IgD-negative memory B cell (primary cell): ENCODE results near the gene SLC51B. TPM values are rescaled to one million over a fixed set of nuclear protein-coding genes. Genes with fewer than 3 reads are reported as not detected.

Experiments used
- H3K27ac Mint-ChIP-seq, 3 donors: one replicate each; pipeline ENCODE4 v1.8.0; 2020 to 2022; ENCODE audit warnings: mild to moderate bottlenecking in 3 of 3, mixed read lengths in 3 of 3, moderate library complexity in 1 of 3
- H3K27me3 Mint-ChIP-seq: one replicate; pipeline ENCODE4 v1.8.0; 2021; ENCODE audit warnings: mixed read lengths
- H3K36me3 Mint-ChIP-seq: one replicate; pipeline ENCODE4 v1.8.0; 2020; ENCODE audit warnings: mild to moderate bottlenecking, mixed read lengths
- H3K4me1 Mint-ChIP-seq, 3 donors: one replicate each; pipeline ENCODE4 v1.8.0; 2020 to 2022; ENCODE audit warnings: mixed read lengths in 3 of 3, mild to moderate bottlenecking in 1 of 3
- H3K4me3 Mint-ChIP-seq, 4 donors: one replicate each; pipeline ENCODE4 v1.8.0; 2020 to 2022; ENCODE audit warnings: mild to moderate bottlenecking in 4 of 4, mixed read lengths in 4 of 4, moderate library complexity in 3 of 4
- H3K9me3 Mint-ChIP-seq, 3 donors: one replicate each; pipeline ENCODE4 v1.8.0; 2020 to 2021; ENCODE audit warnings: mixed read lengths in 3 of 3, mild to moderate bottlenecking in 1 of 3
- polyA plus RNA-seq: library from polyadenylated mRNA; unstranded; fragments of 300-500 nt; fragmentation: Illumina TruSeq; gene quantifications from one replicate; pipeline ENCODE4 v1.2.3, GENCODE V29; 2021

Gene SLC51B
- polyA plus RNA-seq, 1 donor from 2014 or later, result not detected

DNA sequence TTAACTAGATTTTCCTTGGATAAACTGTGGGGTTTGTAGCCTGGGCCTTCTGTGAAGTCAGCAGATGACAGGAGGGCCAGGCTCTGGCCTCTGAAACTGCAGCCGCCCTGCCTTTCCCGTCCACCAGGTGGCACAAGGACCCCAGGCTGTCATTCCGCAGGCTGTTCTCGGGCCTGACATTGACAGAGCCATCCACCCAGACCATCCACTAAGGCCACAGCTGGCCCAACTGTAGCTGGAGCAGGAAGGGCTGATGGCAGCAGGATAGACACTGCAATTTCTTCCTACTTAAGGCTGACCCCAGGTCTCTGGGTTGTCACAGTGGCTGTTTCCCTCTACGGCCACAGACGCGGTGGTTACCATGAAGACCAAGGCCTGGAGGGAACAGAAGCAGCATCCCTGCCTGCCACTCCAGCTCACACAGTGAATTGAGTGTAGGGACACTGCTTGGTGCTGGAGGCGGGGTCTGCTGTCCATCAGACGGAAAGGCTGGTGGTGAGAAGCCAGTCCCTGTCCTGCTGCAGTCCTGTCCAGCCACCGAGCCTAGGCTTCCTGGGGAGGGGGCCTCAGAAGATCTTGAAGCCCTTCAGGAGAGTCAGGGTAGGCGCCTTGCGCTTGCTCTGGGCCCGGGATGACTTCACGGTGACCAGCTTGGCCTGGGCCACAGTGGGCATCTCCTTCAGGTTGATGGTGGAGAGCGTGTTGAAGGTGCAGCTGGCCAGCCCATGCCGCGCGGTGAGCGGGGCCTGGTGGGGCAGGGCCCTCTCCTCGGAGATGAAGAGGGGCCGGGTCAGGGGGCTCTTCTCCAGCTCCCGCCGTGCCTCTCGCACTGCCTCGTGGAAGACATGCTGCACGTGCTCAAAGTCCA, 9.4 kb downstream of the SLC51B start:
- H3K4me1 Mint-ChIP-seq, result peaks cover 7 to 12% (median 10%) of the 10 kb centered on the region in 3 donors

DNA sequence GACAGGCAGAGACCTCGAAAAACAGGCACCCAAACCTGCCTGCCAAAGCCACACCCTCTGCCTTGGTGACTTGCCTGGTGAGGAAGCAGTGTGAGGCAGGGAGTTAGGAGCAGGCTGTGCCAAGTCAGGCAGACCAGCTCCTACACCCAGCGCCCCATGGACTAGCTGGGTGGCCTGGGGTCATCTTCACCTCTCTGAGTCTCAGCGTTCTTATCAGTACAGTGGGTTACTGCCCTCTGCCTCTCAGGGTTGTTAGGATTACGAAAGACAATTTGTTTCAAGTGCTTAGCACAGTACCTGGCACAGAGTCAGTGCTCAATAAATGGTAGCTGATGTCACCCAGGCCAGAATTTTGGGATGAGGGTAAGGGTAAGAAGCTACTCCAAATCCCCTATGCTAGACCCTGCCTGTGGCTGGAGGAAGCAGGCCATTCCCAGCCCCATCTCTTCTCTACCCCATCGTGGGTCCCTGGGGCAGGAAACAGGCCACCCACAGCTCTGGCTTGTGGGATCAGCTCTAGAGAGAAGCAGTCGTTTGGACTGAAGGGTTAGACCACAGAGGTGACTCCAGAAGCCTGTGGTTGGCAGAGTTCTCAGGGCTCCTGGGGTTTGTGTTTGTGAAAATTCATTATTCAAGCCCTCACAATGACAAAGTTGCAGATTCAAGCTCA, 10.1 kb downstream of the SLC51B start:
- H3K9me3 Mint-ChIP-seq, result no peaks in the 10 kb centered on the region
- peaks cover 2 to 5% (median 2%) of the 10 kb centered on the region in 3 donors for H3K4me1 Mint-ChIP-seq
- no peaks in the 10 kb centered on the region for H3K27me3 Mint-ChIP-seq
- peak overlapping the region in 1 of 3 donors; percentile 87 for H3K27ac Mint-ChIP-seq
- H3K4me3 Mint-ChIP-seq, result no peak overlapping the region
- no peaks in the 10 kb centered on the region for H3K36me3 Mint-ChIP-seq

More for the DNA sequence above, 9.4 kb downstream of the SLC51B start:
- Mint-ChIP-seq H3K4me3 (peak overlapping the region in 1 of 4 donors; percentile 69), H3K27me3 (no peaks in the 10 kb centered on the region), H3K9me3 (no peaks in the 10 kb centered on the region), H3K36me3 (no peaks in the 10 kb centered on the region), H3K27ac (peak overlapping the region in 1 of 3 donors; percentile 32)

DNA sequence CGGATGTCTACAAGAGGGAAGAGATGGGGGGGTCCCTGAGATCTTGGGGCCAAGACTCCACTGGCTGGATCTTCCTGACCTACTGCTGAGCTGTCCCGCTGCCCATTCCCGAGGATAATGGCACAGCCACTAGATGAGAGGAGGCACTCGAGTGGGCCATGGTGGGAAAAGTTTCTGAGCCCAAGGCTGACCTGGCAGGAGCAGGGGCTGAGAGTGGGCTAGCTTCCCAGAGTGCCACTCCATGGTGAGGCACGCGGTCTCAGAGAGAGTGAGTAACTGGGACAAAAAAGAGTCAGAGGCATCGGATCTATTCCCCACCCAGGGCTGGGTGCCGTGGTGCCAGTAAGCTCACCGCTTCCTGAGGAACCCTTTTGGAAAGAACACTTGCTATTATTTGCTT, 10.9 kb downstream of the SLC51B start:
- Mint-ChIP-seq H3K27ac (no peak overlapping the region), H3K36me3 (no peaks in the 10 kb centered on the region), H3K27me3 (no peaks in the 10 kb centered on the region), H3K9me3 (no peaks in the 10 kb centered on the region), H3K4me3 (no peak overlapping the region), H3K4me1 (peaks cover 0 to 3% (median 0%) of the 10 kb centered on the region in 3 donors)

DNA sequence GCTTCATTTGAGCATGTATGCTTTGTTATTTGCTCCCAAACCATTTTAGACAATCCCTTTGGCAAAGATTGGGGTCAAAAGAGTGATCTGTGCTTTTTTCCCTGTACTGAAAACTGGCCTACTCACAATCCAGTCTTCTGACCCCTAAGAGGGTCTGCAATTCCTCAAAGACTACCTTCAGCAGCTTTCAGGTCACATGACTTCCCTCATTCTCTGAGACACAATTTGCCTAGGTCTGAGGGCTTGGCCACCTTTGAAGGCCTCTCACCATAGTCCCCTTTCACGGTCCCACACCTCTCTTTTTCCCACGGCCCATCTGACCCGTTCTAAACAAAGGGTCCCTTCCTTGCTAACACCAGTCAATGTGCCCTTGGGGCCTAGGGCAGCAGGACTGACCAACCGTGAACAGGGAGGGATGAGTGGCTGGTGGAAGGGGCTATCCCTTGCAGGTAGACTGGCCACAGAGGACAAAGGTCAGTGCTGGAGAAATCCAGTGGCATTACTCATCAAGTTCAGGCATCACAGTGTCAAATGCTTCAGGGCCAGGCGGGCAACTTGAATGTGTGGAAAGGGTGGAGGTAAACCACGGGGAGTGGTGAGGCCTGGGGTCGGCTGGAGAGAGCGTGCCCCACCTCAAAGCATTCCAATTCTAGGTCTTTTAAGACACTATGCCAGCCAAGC, 11.8 kb downstream of the SLC51B start:
- Mint-ChIP-seq H3K9me3 (no peaks in the 10 kb centered on the region), H3K4me3 (no peak overlapping the region), H3K4me1 (no peaks in the 10 kb centered on the region), H3K27ac (no peak overlapping the region), H3K27me3 (no peaks in the 10 kb centered on the region), H3K36me3 (no peaks in the 10 kb centered on the region)

DNA sequence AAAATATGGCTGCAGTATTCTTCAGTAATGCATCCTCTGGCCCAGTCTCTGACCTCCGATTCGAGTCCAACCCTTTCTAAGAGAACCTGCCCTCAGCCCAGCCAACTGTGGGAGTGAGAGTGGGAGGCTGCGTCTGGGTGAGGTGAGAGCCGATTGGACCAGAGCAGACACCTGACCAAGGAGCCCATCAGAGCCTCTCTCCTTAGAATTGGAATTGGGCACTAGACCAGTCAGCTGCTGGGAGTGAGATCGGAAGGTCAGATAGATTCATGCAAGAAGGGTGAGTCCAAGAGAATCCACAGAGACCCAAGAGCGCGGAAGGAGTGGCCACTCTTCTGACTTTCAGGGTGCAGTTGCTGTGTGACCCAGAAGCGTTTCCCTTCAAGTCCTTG, 12.4 kb downstream of the SLC51B start:
- Mint-ChIP-seq H3K9me3 (no peaks in the 10 kb centered on the region), H3K4me1 (no peaks in the 10 kb centered on the region), H3K36me3 (no peaks in the 10 kb centered on the region), H3K27ac (no peak overlapping the region), H3K27me3 (no peaks in the 10 kb centered on the region), H3K4me3 (no peak overlapping the region)

DNA sequence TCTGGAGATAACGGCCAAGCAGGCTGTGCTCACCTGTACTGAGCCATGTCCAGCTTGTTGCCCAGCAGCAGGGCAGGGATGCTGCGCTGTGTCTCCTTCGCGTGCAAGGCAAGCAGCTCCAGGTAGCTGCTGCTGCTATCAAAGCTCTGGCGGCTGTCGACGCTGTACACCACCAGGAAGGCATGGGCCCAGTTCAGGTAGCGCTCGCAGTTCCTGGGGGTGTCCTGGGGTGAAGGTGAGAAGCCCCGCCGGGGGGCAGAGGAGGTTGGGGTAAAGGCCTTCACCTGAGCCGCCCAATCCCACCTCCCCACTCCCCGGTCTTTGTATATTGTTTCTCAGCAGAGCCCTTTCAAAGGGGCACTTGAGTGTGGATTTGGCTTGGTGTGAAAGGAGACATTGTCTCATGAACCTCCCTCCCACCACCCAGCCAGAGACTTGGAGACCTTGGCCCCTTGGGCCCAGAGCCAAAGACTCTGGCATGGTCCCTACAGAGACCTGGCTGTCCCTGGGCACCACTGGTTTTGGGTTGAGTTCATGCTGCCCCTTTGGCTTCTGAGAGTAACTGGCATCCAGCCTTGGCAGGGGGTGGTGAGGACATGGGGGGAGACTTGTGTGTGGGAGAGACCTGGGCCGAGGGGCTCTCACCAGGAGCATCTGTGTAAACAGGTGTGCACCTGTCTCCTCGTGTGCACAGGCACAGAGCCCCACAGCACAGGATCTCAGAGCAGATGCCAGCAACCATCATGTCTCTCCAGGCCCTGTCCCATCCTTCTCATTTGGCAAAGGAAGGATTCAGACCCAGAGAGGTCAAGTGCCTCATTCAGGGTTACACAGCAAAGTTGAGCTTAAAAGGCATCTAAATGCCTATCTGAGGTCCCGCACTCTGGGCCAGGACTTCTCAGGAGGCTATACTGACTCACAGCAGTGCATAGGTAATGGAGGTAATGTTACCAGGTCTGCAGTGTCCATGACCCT, 13.5 kb downstream of the SLC51B start:
- Mint-ChIP-seq H3K36me3 (no peaks in the 10 kb centered on the region), H3K27me3 (no peaks in the 10 kb centered on the region), H3K27ac (no peak overlapping the region), H3K4me3 (no peak overlapping the region), H3K4me1 (no peaks in the 10 kb centered on the region), H3K9me3 (no peaks in the 10 kb centered on the region)

DNA sequence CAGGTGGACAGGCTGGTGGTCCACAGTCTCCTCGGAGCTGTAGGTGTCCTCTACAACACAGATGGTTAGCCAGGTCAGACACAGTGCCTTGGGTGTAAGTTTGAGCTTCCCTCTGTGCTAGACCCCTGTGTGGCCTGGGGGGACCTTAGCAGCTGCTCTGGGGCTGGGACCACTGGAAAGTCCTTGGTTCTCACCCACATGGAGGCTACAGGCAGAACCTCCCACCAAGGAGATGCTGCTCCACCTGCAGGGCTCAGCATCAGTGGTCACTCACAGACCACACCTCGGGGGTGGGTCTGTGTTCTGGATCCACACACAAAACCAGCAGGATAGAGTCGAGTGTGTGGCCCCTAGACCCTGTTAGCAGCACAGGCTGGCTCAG, 14.2 kb downstream of the SLC51B start:
- no peaks in the 10 kb centered on the region for H3K36me3 Mint-ChIP-seq
- no peak overlapping the region for H3K27ac Mint-ChIP-seq
- no peaks in the 10 kb centered on the region for H3K9me3 Mint-ChIP-seq
- no peaks in the 10 kb centered on the region for H3K27me3 Mint-ChIP-seq
- H3K4me1 Mint-ChIP-seq, result no peaks in the 10 kb centered on the region
- no peak overlapping the region for H3K4me3 Mint-ChIP-seq

DNA sequence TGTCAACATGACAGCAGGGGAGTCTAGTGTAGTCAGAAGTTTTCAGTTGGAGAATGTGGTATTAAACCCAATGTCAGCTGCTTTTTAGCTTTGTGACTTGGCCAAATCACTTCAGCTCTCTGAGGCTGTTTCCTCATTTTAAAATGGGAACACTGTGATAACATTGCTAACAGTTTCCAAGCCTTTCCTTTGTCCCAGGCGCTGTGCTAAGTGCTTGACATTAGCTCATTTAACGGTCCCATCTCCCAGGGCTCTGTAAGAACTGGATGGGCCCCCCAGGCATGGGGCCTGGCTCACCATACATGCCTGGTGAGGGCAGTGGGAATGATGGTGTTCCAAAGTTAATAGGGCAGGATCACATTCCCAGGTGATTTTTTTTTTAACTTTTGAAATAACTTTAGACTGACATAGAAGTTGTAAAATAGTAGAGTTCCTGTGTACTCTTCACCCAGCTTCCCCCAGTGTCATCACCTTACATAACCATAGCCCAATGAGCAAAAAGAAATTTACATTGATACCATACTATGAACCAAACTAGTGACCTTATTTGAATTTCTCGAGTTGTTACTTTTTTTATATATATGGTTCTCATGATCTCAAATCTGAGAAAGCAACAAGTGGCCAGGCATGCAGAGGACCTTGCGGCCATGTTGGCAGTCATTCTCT, 14.9 kb downstream of the SLC51B start:
- Mint-ChIP-seq H3K27me3 (peaks cover 5% of the 10 kb centered on the region), H3K9me3 (no peaks in the 10 kb centered on the region), H3K36me3 (no peaks in the 10 kb centered on the region), H3K4me3 (no peak overlapping the region), H3K27ac (no peak overlapping the region), H3K4me1 (no peaks in the 10 kb centered on the region)

DNA sequence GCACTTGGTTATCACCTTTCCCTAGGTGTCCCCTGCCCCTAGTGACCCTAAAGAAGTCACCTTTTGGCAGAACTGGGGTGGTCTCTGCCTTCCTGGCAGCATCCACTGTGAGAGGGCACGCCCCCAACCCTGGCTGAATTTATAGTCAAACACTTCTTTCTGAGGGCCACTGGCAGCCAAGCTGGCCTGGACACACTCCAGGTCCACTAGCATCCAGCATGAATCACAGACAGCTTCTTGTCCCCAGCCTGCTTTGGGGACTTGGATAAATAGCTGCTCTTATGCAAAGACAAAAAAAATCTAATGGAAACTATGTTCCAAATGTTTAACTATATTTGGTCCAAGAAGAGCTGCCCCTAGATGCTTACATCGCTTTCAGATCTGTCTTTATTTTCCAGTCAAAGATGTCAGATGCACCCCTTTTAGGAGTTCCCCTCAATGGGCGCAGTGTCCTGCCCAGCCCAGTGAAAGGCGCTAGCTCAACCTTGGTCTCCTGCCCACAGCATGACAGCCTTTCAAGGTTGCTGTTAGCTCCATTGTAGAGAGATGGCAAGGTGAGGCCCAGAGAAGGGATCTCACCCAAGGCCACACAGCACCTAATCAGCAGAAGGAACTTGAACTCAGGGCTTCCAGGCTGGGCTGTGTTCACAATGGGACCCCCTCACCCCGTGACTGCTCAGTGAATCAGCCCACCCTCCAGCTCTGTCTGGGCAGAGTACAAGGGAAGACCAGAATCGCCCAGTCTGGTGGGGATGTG, 15.6 kb downstream of the SLC51B start:
- no peaks in the 10 kb centered on the region for H3K4me1 Mint-ChIP-seq
- H3K36me3 Mint-ChIP-seq, result no peaks in the 10 kb centered on the region
- no peak overlapping the region for H3K27ac Mint-ChIP-seq
- peaks cover 10% of the 10 kb centered on the region for H3K27me3 Mint-ChIP-seq
- no peaks in the 10 kb centered on the region for H3K9me3 Mint-ChIP-seq
- H3K4me3 Mint-ChIP-seq, result no peak overlapping the region

DNA sequence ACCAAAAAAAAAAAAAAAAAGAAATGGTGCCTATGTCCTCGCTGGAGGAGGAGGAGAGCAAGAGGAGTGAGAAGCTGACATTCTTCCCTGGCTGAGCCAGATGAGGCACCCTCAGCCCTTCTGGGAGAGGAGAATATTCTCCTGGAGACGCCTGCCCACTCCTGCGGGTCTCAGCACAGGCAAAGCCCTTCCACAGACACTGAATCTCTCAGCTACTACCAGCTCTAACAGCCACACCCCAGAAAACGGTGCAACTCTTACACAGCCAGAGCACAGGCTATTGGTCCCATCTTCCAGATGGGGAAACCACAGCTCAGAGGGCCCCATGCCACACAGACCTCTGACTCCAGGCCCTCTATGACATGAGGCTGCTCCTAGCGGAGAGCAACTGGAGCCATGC, 16.9 kb downstream of the SLC51B start:
- Mint-ChIP-seq H3K9me3 (no peaks in the 10 kb centered on the region), H3K4me1 (no peaks in the 10 kb centered on the region), H3K36me3 (no peaks in the 10 kb centered on the region), H3K27ac (no peak overlapping the region), H3K27me3 (peaks cover 15% of the 10 kb centered on the region), H3K4me3 (no peak overlapping the region)

DNA sequence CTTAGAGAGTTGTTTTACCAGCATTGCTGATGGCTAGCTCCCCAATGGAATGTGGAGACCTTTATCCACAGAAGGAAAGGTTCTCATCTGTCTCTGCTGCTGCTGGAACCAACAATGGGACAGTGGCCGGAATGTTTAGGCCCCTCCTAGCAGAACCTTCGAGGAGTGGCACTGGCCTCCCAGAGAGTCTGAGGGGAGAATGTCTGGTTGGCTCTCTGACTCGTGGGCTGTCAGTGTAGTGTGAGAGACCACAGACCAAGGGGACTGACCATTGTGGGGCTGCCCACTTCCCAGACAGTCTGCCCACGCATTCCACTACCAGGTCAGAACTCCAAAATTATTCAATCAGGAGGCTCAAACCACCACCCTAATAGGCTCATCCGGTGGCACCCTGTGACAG, 17.5 kb downstream of the SLC51B start:
- Mint-ChIP-seq H3K36me3 (no peaks in the 10 kb centered on the region), H3K27me3 (peaks cover 19% of the 10 kb centered on the region), H3K4me3 (no peak overlapping the region), H3K27ac (no peak overlapping the region), H3K4me1 (peaks cover 0 to 3% (median 0%) of the 10 kb centered on the region in 3 donors), H3K9me3 (no peaks in the 10 kb centered on the region)

DNA sequence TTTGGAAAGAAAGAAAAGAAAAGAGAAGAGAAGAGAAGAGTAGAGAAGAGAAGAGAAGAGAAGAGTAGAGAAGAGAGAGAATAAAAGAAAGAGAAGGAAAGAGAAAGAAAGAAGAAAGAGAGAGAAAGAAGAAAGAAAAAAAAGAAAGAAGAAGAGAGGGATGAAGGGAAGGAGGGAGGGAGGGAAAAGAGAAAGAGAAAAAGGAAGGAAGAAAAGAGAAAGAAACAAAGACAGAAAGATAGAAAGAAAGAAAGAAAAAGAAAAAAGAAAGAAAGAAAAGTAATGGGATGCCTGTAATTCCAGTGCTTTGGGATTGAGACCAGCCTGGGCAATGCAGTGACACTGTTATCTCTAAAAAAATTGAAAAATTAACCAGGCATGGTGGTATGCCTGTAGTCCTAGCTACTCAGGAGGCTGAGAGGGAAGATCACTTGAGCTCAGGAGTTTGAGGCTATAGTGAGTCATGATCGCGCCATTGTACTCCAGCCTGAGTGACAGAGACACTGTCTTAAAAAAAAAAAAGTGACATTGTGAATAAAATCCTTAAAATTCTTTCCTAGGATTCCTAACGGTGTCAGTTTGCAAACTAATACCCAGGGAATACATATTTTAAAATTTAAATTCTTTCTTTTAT, 20.9 kb downstream of the SLC51B start:
- Mint-ChIP-seq H3K4me3 (no peak overlapping the region), H3K4me1 (peaks cover 0 to 5% (median 0%) of the 10 kb centered on the region in 3 donors), H3K36me3 (no peaks in the 10 kb centered on the region), H3K27ac (no peak overlapping the region), H3K27me3 (peaks cover 25% of the 10 kb centered on the region), H3K9me3 (no peaks in the 10 kb centered on the region)

DNA sequence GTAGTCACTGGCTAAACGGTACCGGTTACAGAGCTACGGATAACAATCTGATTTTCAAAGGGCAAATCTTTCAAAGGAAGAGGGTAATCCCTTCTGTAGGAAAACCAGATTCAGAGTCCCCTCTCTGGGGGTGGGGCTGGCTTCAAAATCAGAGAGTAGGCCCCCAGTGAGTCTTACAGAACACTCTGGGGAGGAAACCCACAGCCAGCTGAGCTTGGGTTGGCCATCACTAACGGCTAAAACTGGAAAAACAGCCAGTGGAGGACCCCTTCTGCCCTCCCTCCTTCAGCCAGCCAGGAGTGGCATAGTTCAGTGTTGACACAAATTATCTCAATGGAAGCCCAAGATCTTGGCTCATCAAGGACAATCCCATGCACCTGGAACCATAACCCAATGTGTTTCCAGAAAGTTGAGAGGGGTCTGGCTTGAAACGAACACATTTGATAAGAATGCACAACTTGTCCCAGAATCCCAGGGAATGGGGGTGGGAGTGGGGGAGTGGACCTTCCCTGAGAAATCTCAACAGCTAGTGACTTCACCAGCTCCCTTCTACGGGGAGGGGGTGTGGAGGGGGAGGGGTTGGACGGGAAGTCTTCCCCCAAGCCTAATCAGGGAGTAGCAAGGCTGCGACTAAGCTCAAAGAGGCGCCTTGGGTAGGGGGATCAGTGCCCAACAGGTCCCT, 21.6 kb downstream of the SLC51B start:
- H3K27ac Mint-ChIP-seq, result no peak overlapping the region
- no peak overlapping the region for H3K4me3 Mint-ChIP-seq
- H3K36me3 Mint-ChIP-seq, result no peaks in the 10 kb centered on the region

More for the DNA sequence above, 21.6 kb downstream of the SLC51B start:
- Mint-ChIP-seq H3K9me3 (no peaks in the 10 kb centered on the region), H3K4me1 (peaks cover 0 to 5% (median 0%) of the 10 kb centered on the region in 3 donors), H3K27me3 (peaks cover 25% of the 10 kb centered on the region)
